HG03442 (cell line): ENCODE measurements around the gene NTNG1.

ENCODE experiments used
- ATAC-seq: cut with Tn5 transposase; IDR thresholded peaks from one replicate; pipeline ENCODE4 v1.9.1; 2021; ENCODE audit warnings: mild to moderate bottlenecking, moderate library complexity; ENCODE audit not compliant: unreplicated experiment

The NTNG1 gene

GRCh38 chr1:107443860-107444259 is 303.0 kb downstream of the NTNG1 start:
- no peak for ATAC-seq

GRCh38 chr1:107444302-107444701 is 303.5 kb downstream of the NTNG1 start:
- no peak for ATAC-seq

- ATAC-seq: no peak
These were observed 308.5 kb downstream of the NTNG1 start for GRCh38 chr1:107449326-107449725.

GRCh38 chr1:107450899-107451664 is 310.2 kb downstream of the NTNG1 start:
- ATAC-seq: peak; percentile 83

- ATAC-seq: peak; percentile 36
These were observed 310.9 kb downstream of the NTNG1 start for GRCh38 chr1:107451715-107452114.

- ATAC-seq: no peak
These were observed 314.0 kb downstream of the NTNG1 start for GRCh38 chr1:107454791-107455190.

GRCh38 chr1:107457989-107458388 is 317.1 kb downstream of the NTNG1 start:
- ATAC-seq: no peak

- peak; percentile 71 for ATAC-seq
These were observed 318.5 kb downstream of the NTNG1 start for GRCh38 chr1:107459204-107459904.

GRCh38 chr1:107460035-107460434 is 319.2 kb downstream of the NTNG1 start:
- ATAC-seq: peak; percentile 49

GRCh38 chr1:107464827-107465226 is 324.0 kb downstream of the NTNG1 start:
- no peak for ATAC-seq

- no peak for ATAC-seq
These were observed 326.4 kb downstream of the NTNG1 start for GRCh38 chr1:107467286-107467685.

GRCh38 chr1:107467811-107468210 is 327.0 kb downstream of the NTNG1 start:
- no peak for ATAC-seq

- peak; percentile 42 for ATAC-seq
These were observed 332.2 kb downstream of the NTNG1 start for GRCh38 chr1:107473065-107473464.

- peak; percentile 87 for ATAC-seq
These were observed 334.2 kb downstream of the NTNG1 start for GRCh38 chr1:107474877-107475612.

GRCh38 chr1:107477233-107477632 is 336.4 kb downstream of the NTNG1 start:
- ATAC-seq: no peak

GRCh38 chr1:107479865-107480350 is 339.1 kb downstream of the NTNG1 start:
- ATAC-seq: no peak

- ATAC-seq: no peak
These were observed 339.9 kb downstream of the NTNG1 start for GRCh38 chr1:107480548-107481415.

GRCh38 chr1:107481756-107482384 is 341.0 kb downstream of the NTNG1 start:
- no peak for ATAC-seq

GRCh38 chr1:107483949-107484348 is 343.1 kb downstream of the NTNG1 start:
- ATAC-seq: no peak

- ATAC-seq: no peak
These were observed 345.5 kb downstream of the NTNG1 start for GRCh38 chr1:107486349-107486748.
